Measurements from ENCODE around the gene SARS1. TPM values are rescaled to one million over a fixed set of nuclear protein-coding genes. Genes with fewer than 3 reads are reported as not detected.

SARS1 gene
- total and polyA plus RNA-seq, 2 of the 8 experiments (the other 6 are each of a cell fraction or from before 2014, with no cell fraction given), result 83.1 to 146 TPM

GRCh38 chr1:109283748-109284600, 70.3 kb downstream of the SARS1 start:
- peak overlapping the region; percentile 90 for H2BK5ac ChIP-seq (ENCODE audit: low read depth, low read length)
- peak overlapping the region; percentile 82; the same call in 1 of the 2 replicates for H4K8ac ChIP-seq (ENCODE audit: extremely low read depth, insufficient read depth, low read length)
- peak overlapping the region; percentile 87 for H3K27ac ChIP-seq (ENCODE audit: low read depth, low read length)
- peaks cover 8 to 17% (median 12%) of the 10 kb centered on the region in 4 experiments; a peak in 6 of 8 replicates for H3K36me3 ChIP-seq (ENCODE audit: control insufficient read depth in 2 of 4, insufficient read depth in 4 of 4, low read length in 3 of 4)
- peak overlapping the region; percentile 70; the same call in 1 of the 2 replicates for H2AK5ac ChIP-seq (ENCODE audit: low read depth, low read length)
- peaks cover 8 to 11% (median 10%) of the 10 kb centered on the region in 4 experiments for H3K4me1 ChIP-seq (replicated peaks in 1 of 4; ENCODE audit: control insufficient read depth in 3 of 4, insufficient read depth in 4 of 4, low read length in 3 of 4)
- H3K18ac ChIP-seq (ENCODE audit: extremely low read depth, low read length), result peak overlapping the region; percentile 88; the same call in 1 of the 2 replicates
- H3K27me3 ChIP-seq (replicated peaks in 1 of 4; ENCODE audit: control insufficient read depth in 3 of 4, extremely low read depth in 1 of 4, insufficient read depth in 3 of 4, low read length in 3 of 4), result no peaks in the 10 kb centered on the region
- peak overlapping the region in 3 of 4 experiments; percentile 67 to 81 (median 67); a peak in 6 of 7 replicates for H3K9ac ChIP-seq (replicated peaks in 1 of 4; ENCODE audit: extremely low read depth in 1 of 4, low read depth in 3 of 4, low read length in 3 of 4)
- peak overlapping the region; percentile 54 to 95 (median 86) for H3K4me3 ChIP-seq (ENCODE audit: extremely low read depth in 1 of 4, insufficient read depth in 2 of 4, low read depth in 3 of 4, low read length in 4 of 4)
- FAIRE-seq, result no peak
- H3K14ac ChIP-seq (ENCODE audit: insufficient read length), result no peak overlapping the region
- peaks cover 0 to 16% of the 10 kb centered on the region in 2 experiments; a peak in 3 of 4 replicates for H3K79me2 ChIP-seq (ENCODE audit: control insufficient read depth in 1 of 2, insufficient read depth in 2 of 2, low read length in 2 of 2)
- peaks cover 12% of the 10 kb centered on the region for H3K23me2 ChIP-seq (ENCODE audit: low read depth, low read length)
- H2BK12ac ChIP-seq (ENCODE audit: low read depth, low read length), result peak overlapping the region; percentile 60; the same call in 1 of the 2 replicates
- peak overlapping the region; percentile 52 for H4K5ac ChIP-seq (ENCODE audit: insufficient read length, low read depth, low read length)
- ChIA-PET POLR2A (ENCODE audit: partially characterized antibody) (interaction anchor here (1.3 to 1.6 kb wide), 4 partner anchors 12 to 44 kb away, joined by 3 to 11 read pairs (median 4); no protein-coding TSS in a partner anchor), CTCF (ENCODE audit: partially characterized antibody) (interaction anchor here (1.7 to 3.0 kb wide), 3 partner anchors 19 to 116 kb away, joined by 9 to 30 read pairs (median 11); partner anchors contain the start of gene SORT1)
- WGBS, 2 experiments (ENCODE audit: extremely low coverage in 1 of 2, insufficient coverage in 1 of 2, insufficient read length in 1 of 2, insufficient replicate concordance in 2 of 2, low coverage in 1 of 2, low lambda C conversion rate in 2 of 2, missing lambda C conversion rate in 1 of 2), result 75% methylated on average over 17 of the region's 17 CpGs; no CpG with 5 or more reads in 1 of the 2 experiments
- peak overlapping the region; percentile 84 to 91 for H3K4me2 ChIP-seq (ENCODE audit: insufficient read depth in 1 of 2, low read depth in 2 of 2, low read length in 2 of 2)
- H2BK20ac ChIP-seq (ENCODE audit: low read length), result no peak overlapping the region
- H2BK120ac ChIP-seq (replicated peaks; ENCODE audit: low read depth, low read length), result peak overlapping the region; percentile 21
- H3K4ac ChIP-seq (replicated peaks; ENCODE audit: insufficient read length, low read depth, low read length), result peak overlapping the region; percentile 69
- H3K23ac ChIP-seq (ENCODE audit: insufficient read length), result no peak overlapping the region
- H3K56ac ChIP-seq (replicated peaks; ENCODE audit: insufficient read length, low read depth, low read length), result no peak overlapping the region
- no peak overlapping the region for H2BK15ac ChIP-seq (ENCODE audit: low read length)
- no peaks in the 10 kb centered on the region for H4K20me1 ChIP-seq (replicated peaks in 1 of 2; ENCODE audit: control insufficient read depth in 1 of 2, insufficient read depth in 2 of 2, low read length in 2 of 2)
- no peaks in the 10 kb centered on the region for H3K9me3 ChIP-seq (ENCODE audit: insufficient read depth in 2 of 2, low read depth in 1 of 2, low read length in 1 of 2)
- DNase-seq (ENCODE audit: low read depth in 1 of 2, low spot score in 2 of 2), result no peak
- peak overlapping the region; percentile 78 for H4K91ac ChIP-seq (replicated peaks; ENCODE audit: insufficient read length, low read length)
- H3K79me1 ChIP-seq (ENCODE audit: low read depth, low read length), result peaks cover 7% of the 10 kb centered on the region
- 0 out of 2 replicates have a peak overlapping the region, but pooled peaks have one; percentile 9 for H2AFZ ChIP-seq (ENCODE audit: low read length)
- TF ChIP-seq SP1 (IDR thresholded peaks at IDR 0.05; ENCODE audit: low read depth, low read length) (no peak), ZNF274 (IDR thresholded peaks at IDR 0.05; ENCODE audit: borderline replicate concordance, extremely low read depth, low read length) (no peak), CTBP2 (IDR thresholded peaks at IDR 0.05; ENCODE audit: borderline replicate concordance, insufficient read depth, insufficient read length, low read length) (no peak), RXRA (IDR thresholded peaks at IDR 0.05; ENCODE audit: insufficient read depth, low read depth, low read length) (no peak), POLR2A (IDR thresholded peaks at IDR 0.05; ENCODE audit: control extremely low read depth in 1 of 2, low read depth in 2 of 2, low read length in 2 of 2) (peak; percentile 22 to 74), TCF12 (IDR thresholded peaks at IDR 0.05; ENCODE audit: low read depth, low read length) (no peak), USF2 (IDR thresholded peaks at IDR 0.05; ENCODE audit: low read length) (no peak)
